ENCODE measurements around the gene CFAP99.

CFAP99 gene

GRCh38 chr4:2385516-2385915, 33.2 kb upstream of the CFAP99 start:
- no peak for TF ChIP-seq CTCF (IDR thresholded peaks at IDR 0.05; ENCODE audit: borderline replicate concordance, control extremely low read depth, extremely low read depth, insufficient read depth, missing control alignments)
- no peak for DNase-seq (ENCODE audit: low spot score)
- in situ Hi-C loops (cut with MboI; ENCODE audit: low sequenced_read_pairs, unreplicated experiment), result no loop called here

- in situ Hi-C loops (cut with MboI; ENCODE audit: low sequenced_read_pairs, unreplicated experiment), result no loop called here
- TF ChIP-seq CTCF (IDR thresholded peaks at IDR 0.05; ENCODE audit: borderline replicate concordance, control extremely low read depth, extremely low read depth, insufficient read depth, missing control alignments), result no peak
- no peak for DNase-seq (ENCODE audit: low spot score)
Observed at GRCh38 chr4:2386717-2387116, 32.0 kb upstream of the CFAP99 start.

GRCh38 chr4:2387218-2387617, 31.5 kb upstream of the CFAP99 start:
- in situ Hi-C loops (cut with MboI; ENCODE audit: low sequenced_read_pairs, unreplicated experiment), result no loop called here
- TF ChIP-seq CTCF (IDR thresholded peaks at IDR 0.05; ENCODE audit: borderline replicate concordance, control extremely low read depth, extremely low read depth, insufficient read depth, missing control alignments), result no peak
- no peak for DNase-seq (ENCODE audit: low spot score)

GRCh38 chr4:2387829-2388228, 30.9 kb upstream of the CFAP99 start:
- TF ChIP-seq CTCF (IDR thresholded peaks at IDR 0.05; ENCODE audit: borderline replicate concordance, control extremely low read depth, extremely low read depth, insufficient read depth, missing control alignments), result no peak
- no peak for DNase-seq (ENCODE audit: low spot score)
- in situ Hi-C loops (cut with MboI; ENCODE audit: low sequenced_read_pairs, unreplicated experiment), result no loop called here

GRCh38 chr4:2388429-2389182, 30.1 kb upstream of the CFAP99 start:
- TF ChIP-seq CTCF (IDR thresholded peaks at IDR 0.05; ENCODE audit: borderline replicate concordance, control extremely low read depth, extremely low read depth, insufficient read depth, missing control alignments), result no peak
- DNase-seq (ENCODE audit: low spot score), result no peak
- in situ Hi-C loops (cut with MboI; ENCODE audit: low sequenced_read_pairs, unreplicated experiment), result no loop called here

- in situ Hi-C loops (cut with MboI; ENCODE audit: low sequenced_read_pairs, unreplicated experiment), result no loop called here
- no peak for DNase-seq (ENCODE audit: low spot score)
- no peak for TF ChIP-seq CTCF (IDR thresholded peaks at IDR 0.05; ENCODE audit: borderline replicate concordance, control extremely low read depth, extremely low read depth, insufficient read depth, missing control alignments)
Observed at GRCh38 chr4:2389691-2390090, 29.1 kb upstream of the CFAP99 start.

All from GM13976 (cell line).